Medulla oblongata (tissue), 1 donor: ENCODE measurements around the gene CAPN10.

Experiments used
- DNase-seq: peaks from one replicate; pipeline ENCODE4 v3.0.0-alpha.2; 2015; ENCODE audit errors: extremely low spot score

The CAPN10 gene

GRCh38 chr2:240637901-240638345 is 51.4 kb downstream of the CAPN10 start:
- no peak for DNase-seq

- peak; percentile 13 for DNase-seq
Observed at GRCh38 chr2:240638512-240639160, 52.1 kb downstream of the CAPN10 start.

GRCh38 chr2:240639566-240639965 is 53.0 kb downstream of the CAPN10 start:
- no peak for DNase-seq

GRCh38 chr2:240640939-240641338 is 54.4 kb downstream of the CAPN10 start:
- DNase-seq = no peak

- no peak for DNase-seq
Observed at GRCh38 chr2:240642061-240642805, 55.7 kb downstream of the CAPN10 start.

- DNase-seq = no peak
Observed at GRCh38 chr2:240642806-240643092, 56.2 kb downstream of the CAPN10 start.

GRCh38 chr2:240643093-240643810 is 56.7 kb downstream of the CAPN10 start:
- no peak for DNase-seq

- no peak for DNase-seq
Observed at GRCh38 chr2:240643811-240644150, 57.2 kb downstream of the CAPN10 start.

GRCh38 chr2:240644171-240644651 is 57.7 kb downstream of the CAPN10 start:
- no peak for DNase-seq

- DNase-seq = no peak
Observed at GRCh38 chr2:240644859-240645301, 58.3 kb downstream of the CAPN10 start.

GRCh38 chr2:240645346-240645745 is 58.8 kb downstream of the CAPN10 start:
- DNase-seq = no peak

- no peak for DNase-seq
Observed at GRCh38 chr2:240645801-240646175, 59.3 kb downstream of the CAPN10 start.

- no peak for DNase-seq
Observed at GRCh38 chr2:240646176-240646899, 59.8 kb downstream of the CAPN10 start.

- DNase-seq = no peak
Observed at GRCh38 chr2:240646900-240647502, 60.5 kb downstream of the CAPN10 start.

GRCh38 chr2:240647503-240648154 is 61.1 kb downstream of the CAPN10 start:
- no peak for DNase-seq

- DNase-seq = no peak
Observed at GRCh38 chr2:240648155-240648649, 61.7 kb downstream of the CAPN10 start.
